Hepatocyte (in vitro differentiated cells): ENCODE results near the gene PTPRZ1. TPM values are rescaled to one million over a fixed set of nuclear protein-coding genes. Genes with fewer than 3 reads are reported as not detected.

ENCODE experiments used
- DNase-seq: peaks from one replicate; pipeline ENCODE4 v3.0.0-alpha.2; 2016; ENCODE audit warnings: low spot score
- H2AFZ ChIP-seq: fragments of 200-600 bp; sonication (generic); 2 replicates; pipeline ENCODE4 v1.6.0; 2016; ENCODE audit warnings: antibody characterized with exemption, mild to moderate bottlenecking
- H3K27ac ChIP-seq: fragments of 200-600 bp; sonication (generic); 2 replicates; pipeline ENCODE4 v1.5.1; 2016; ENCODE audit warnings: mild to moderate bottlenecking
- H3K27me3 ChIP-seq: fragments of 200-600 bp; sonication (generic); 2 replicates; pipeline ENCODE4 v1.6.1; 2016
- H3K36me3 ChIP-seq: fragments of 200-600 bp; sonication (generic); replicated peaks from 2 replicates; pipeline ENCODE4 v1.5.1; 2016; ENCODE audit warnings: low read depth; ENCODE audit not compliant: insufficient read depth
- H3K4me1 ChIP-seq: fragments of 200-600 bp; sonication (generic); 2 replicates; pipeline ENCODE4 v1.5.1; 2016; ENCODE audit warnings: mild to moderate bottlenecking, moderate library complexity; ENCODE audit not compliant: insufficient read depth
- H3K4me2 ChIP-seq: fragments of 200-600 bp; sonication (generic); 2 replicates; pipeline ENCODE4 v1.6.0; 2016
- H3K4me3 ChIP-seq: fragments of 200-600 bp; sonication (generic); 2 replicates; pipeline ENCODE4 v1.5.1; 2016; ENCODE audit warnings: mild to moderate bottlenecking
- H3K79me2 ChIP-seq: fragments of 200-600 bp; sonication (generic); 2 replicates; pipeline ENCODE4 v1.6.0; 2017; ENCODE audit warnings: mild to moderate bottlenecking
- H3K9me2 ChIP-seq: fragments of 200-600 bp; sonication (generic); replicated peaks from 2 replicates; pipeline ENCODE4 v1.6.0; 2017; ENCODE audit warnings: mild to moderate bottlenecking; ENCODE audit not compliant: insufficient read depth
- H3K9me3 ChIP-seq: fragments of 200-600 bp; sonication (generic); 2 replicates; pipeline ENCODE4 v1.5.1; 2016; ENCODE audit warnings: low read depth, mild to moderate bottlenecking
- H4K20me1 ChIP-seq: fragments of 200-600 bp; sonication (generic); 2 replicates; pipeline ENCODE4 v1.6.0; 2016; ENCODE audit warnings: mild to moderate bottlenecking; ENCODE audit not compliant: insufficient read depth, poor library complexity, severe bottlenecking
- CTCF ChIP-seq: fragments of 200-600 bp; sonication (generic); IDR thresholded peaks from 2 replicates; pipeline ENCODE4 v1.5.1; 2016; ENCODE audit warnings: antibody characterized with exemption, mild to moderate bottlenecking; ENCODE audit not compliant: poor library complexity
- EZH2 ChIP-seq: fragments of 200-600 bp; sonication (generic); IDR thresholded peaks from 2 replicates; pipeline ENCODE4 v1.6.1; 2016; ENCODE audit warnings: antibody characterized with exemption, mild to moderate bottlenecking, borderline replicate concordance
- EZH2phosphoT487 ChIP-seq: fragments of 200-600 bp; sonication (generic); IDR thresholded peaks from one replicate; pipeline ENCODE4 v1.6.1; 2018; ENCODE audit warnings: antibody characterized with exemption, mild to moderate bottlenecking, low read depth, moderate library complexity; ENCODE audit not compliant: unreplicated experiment, severe bottlenecking
- WGBS: methylation state at CpG from one replicate; pipeline ENCODE4 v1.1.6; 2016; ENCODE audit warnings: low lambda C conversion rate; ENCODE audit errors: missing lambda C conversion rate; 5-methylcytosine and 5-hydroxymethylcytosine counted together
- polyA plus RNA-seq: library from polyadenylated mRNA; unstranded; fragments of >200 nt; fragmentation: Nextera tagmentation; extraction: Ambion mirVana; gene quantifications from 2 replicates; pipeline ENCODE4 v1.2.1, GENCODE V29; 2016
- total RNA-seq: library from RNA; depleted of rRNA; stranded (reverse); fragments of >200 nt; gene quantifications from 2 replicates; pipeline ENCODE4 v1.2.3, GENCODE V29; 2014

Gene PTPRZ1
- total and polyA plus RNA-seq, 2 experiments from 2014 or later, result 0.41 to 5.0 TPM

GRCh38 chr7:121941830-121942229 is 68.9 kb downstream of the PTPRZ1 start:
- Histone ChIP-seq H3K4me2 (no peak overlapping the region), H4K20me1 (no peaks in the 10 kb centered on the region), H3K9me2 (no peaks in the 10 kb centered on the region), H3K4me1 (peaks cover 8% of the 10 kb centered on the region), H2AFZ (no peak overlapping the region), H3K36me3 (no peaks in the 10 kb centered on the region), H3K79me2 (no peaks in the 10 kb centered on the region), H3K4me3 (no peak overlapping the region), H3K27me3 (no peaks in the 10 kb centered on the region), H3K27ac (no peak overlapping the region), H3K9me3 (no peaks in the 10 kb centered on the region)
- 41% methylated on average over 2 of the region's 2 CpGs for WGBS
- TF ChIP-seq EZH2phosphoT487 (no peak), CTCF (no peak), EZH2 (no peak)
- DNase-seq, result no peak

DNA sequence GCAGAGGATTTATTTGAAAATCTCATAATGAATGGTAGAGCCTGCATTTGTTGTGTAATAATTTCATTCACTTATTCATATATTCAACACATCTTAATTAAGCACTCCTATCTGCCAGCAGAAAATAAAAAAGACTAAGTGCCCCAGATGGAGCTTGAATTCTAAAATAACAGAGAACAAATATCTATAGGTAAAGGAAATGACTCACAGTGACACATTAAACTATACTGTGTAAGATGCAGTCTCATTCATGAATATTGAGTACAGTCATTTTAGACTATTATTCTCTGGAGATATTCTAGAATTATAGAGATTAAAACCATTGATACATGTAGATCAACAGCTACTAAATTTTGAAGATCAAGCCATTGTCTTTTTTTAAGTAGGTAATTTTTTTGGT is 72.1 kb downstream of the PTPRZ1 start:
- TF ChIP-seq CTCF (no peak), EZH2 (no peak), EZH2phosphoT487 (no peak)
- Histone ChIP-seq H3K4me1 (no peaks in the 10 kb centered on the region), H3K79me2 (no peaks in the 10 kb centered on the region), H3K4me3 (no peak overlapping the region), H3K27me3 (no peaks in the 10 kb centered on the region), H3K4me2 (no peak overlapping the region), H3K9me3 (no peaks in the 10 kb centered on the region), H3K27ac (no peak overlapping the region), H3K9me2 (no peaks in the 10 kb centered on the region), H2AFZ (no peak overlapping the region), H3K36me3 (no peaks in the 10 kb centered on the region), H4K20me1 (no peaks in the 10 kb centered on the region)
- no peak for DNase-seq

GRCh38 chr7:121945480-121946236 is 72.7 kb downstream of the PTPRZ1 start:
- H4K20me1 ChIP-seq, result no peaks in the 10 kb centered on the region
- WGBS, result 94% methylated on average over 1 of the region's 1 CpG
- H3K4me3 ChIP-seq, result no peak overlapping the region
- no peak for DNase-seq
- no peaks in the 10 kb centered on the region for H3K79me2 ChIP-seq
- no peaks in the 10 kb centered on the region for H3K9me2 ChIP-seq
- H3K4me1 ChIP-seq, result no peaks in the 10 kb centered on the region
- no peak overlapping the region for H3K27ac ChIP-seq
- no peak overlapping the region for H3K4me2 ChIP-seq
- no peaks in the 10 kb centered on the region for H3K27me3 ChIP-seq
- H3K36me3 ChIP-seq, result no peaks in the 10 kb centered on the region
- no peak for TF ChIP-seq EZH2phosphoT487
- no peak for TF ChIP-seq CTCF
- TF ChIP-seq EZH2, result no peak
- H3K9me3 ChIP-seq, result no peaks in the 10 kb centered on the region
- H2AFZ ChIP-seq, result no peak overlapping the region
